Activated naive CD8-positive, alpha-beta T cell treated with anti-CD3 and anti-CD28 coated beads, Interleukin-2, amount 50 U/mL, for 24 hours (primary cell): ENCODE data around the gene TTC7B.

Experiments
- ATAC-seq: fragments of 150-1000 bp; cut with Tn5 transposase; one replicate; pipeline ENCODE4 v1.10.0; 2021
- DNase-seq: peaks from one replicate; pipeline ENCODE4 v3.0.0; 2021
- H3K27ac Mint-ChIP-seq: one replicate; pipeline ENCODE4 v1.8.0; 2021; ENCODE audit warnings: mild to moderate bottlenecking, mixed read lengths
- H3K27me3 Mint-ChIP-seq: one replicate; pipeline ENCODE4 v1.8.0; 2021; ENCODE audit warnings: mixed read lengths
- H3K36me3 Mint-ChIP-seq: one replicate; pipeline ENCODE4 v1.8.0; 2021; ENCODE audit warnings: low read depth, mixed read lengths
- H3K4me1 Mint-ChIP-seq: one replicate; pipeline ENCODE4 v1.8.0; 2021; ENCODE audit warnings: mixed read lengths
- H3K4me3 Mint-ChIP-seq: one replicate; pipeline ENCODE4 v1.8.0; 2021; ENCODE audit warnings: mild to moderate bottlenecking, moderate library complexity, mixed read lengths
- H3K9me3 Mint-ChIP-seq: one replicate; pipeline ENCODE4 v1.8.0; 2021; ENCODE audit warnings: mixed read lengths

TTC7B gene

GRCh38 chr14:90614696-90615516 lies 201.3 kb downstream of the TTC7B start:
- Mint-ChIP-seq H3K27me3 (no peaks in the 10 kb centered on the region), H3K4me1 (no peaks in the 10 kb centered on the region), H3K36me3 (no peaks in the 10 kb centered on the region), H3K4me3 (no peak overlapping the region), H3K27ac (no peak overlapping the region), H3K9me3 (no peaks in the 10 kb centered on the region)
- DNase-seq, result no peak
- ATAC-seq, result no peak

GRCh38 chr14:90613997-90614396 lies 202.2 kb downstream of the TTC7B start:
- H3K9me3 Mint-ChIP-seq, result no peaks in the 10 kb centered on the region

DNA sequence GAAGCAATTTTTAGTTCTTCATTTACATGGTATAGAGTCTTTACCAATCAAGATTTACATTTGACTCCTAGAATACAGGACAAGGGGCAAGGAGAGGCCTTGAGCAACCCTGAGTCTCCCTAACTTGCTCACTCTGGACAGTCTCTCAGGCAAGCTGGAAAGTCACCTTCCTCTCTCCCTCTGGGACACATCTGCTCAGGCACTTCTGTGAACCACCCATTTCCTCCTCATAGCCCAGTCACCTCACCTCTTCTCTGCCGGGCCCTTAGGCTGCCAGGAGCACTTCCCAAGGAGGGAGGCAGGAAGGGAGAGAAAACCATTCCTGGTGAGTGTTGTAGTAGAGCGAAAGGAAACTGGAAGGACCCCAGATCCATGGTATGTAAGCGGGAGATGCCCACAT lies 202.8 kb downstream of the TTC7B start:
- Mint-ChIP-seq H3K4me1 (peaks cover under 1% of the 10 kb centered on the region), H3K4me3 (no peak overlapping the region), H3K27ac (no peak overlapping the region), H3K36me3 (no peaks in the 10 kb centered on the region), H3K27me3 (peaks cover 2% of the 10 kb centered on the region), H3K9me3 (no peaks in the 10 kb centered on the region)
- DNase-seq (no peak), ATAC-seq (no peak)

More at GRCh38 chr14:90613997-90614396, 202.2 kb downstream of the TTC7B start:
- peaks cover under 1% of the 10 kb centered on the region for H3K27me3 Mint-ChIP-seq
- H3K36me3 Mint-ChIP-seq, result no peaks in the 10 kb centered on the region
- H3K4me3 Mint-ChIP-seq, result no peak overlapping the region
- no peak overlapping the region for H3K27ac Mint-ChIP-seq
- DNase-seq (no peak), ATAC-seq (no peak)
- H3K4me1 Mint-ChIP-seq, result no peaks in the 10 kb centered on the region

GRCh38 chr14:90612801-90613200 lies 203.4 kb downstream of the TTC7B start:
- DNase-seq (no peak), ATAC-seq (no peak)
- Mint-ChIP-seq H3K36me3 (no peaks in the 10 kb centered on the region), H3K4me1 (peaks cover 4% of the 10 kb centered on the region), H3K4me3 (no peak overlapping the region), H3K27ac (no peak overlapping the region), H3K9me3 (no peaks in the 10 kb centered on the region), H3K27me3 (peaks cover 2% of the 10 kb centered on the region)

DNA sequence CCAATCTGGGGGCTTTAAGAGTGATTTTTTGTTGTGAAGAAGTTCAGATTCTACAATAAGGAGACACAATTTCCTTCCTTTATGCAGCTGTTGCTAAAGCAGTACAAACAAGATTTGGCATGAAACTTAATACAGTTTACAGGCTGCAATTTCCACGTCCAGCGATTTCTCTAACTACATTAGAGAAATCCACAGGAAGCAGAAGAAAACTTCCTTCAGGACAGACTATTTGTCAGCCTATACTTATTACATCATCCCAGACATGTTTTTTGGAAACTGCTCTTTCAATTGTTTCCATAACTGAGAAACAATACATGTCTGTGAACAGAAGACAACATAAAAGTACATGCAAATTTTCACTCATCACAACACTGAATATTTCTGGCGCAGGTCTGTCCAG lies 204.3 kb downstream of the TTC7B start:
- DNase-seq (no peak), ATAC-seq (no peak)
- no peak overlapping the region for H3K4me3 Mint-ChIP-seq
- H3K27ac Mint-ChIP-seq, result no peak overlapping the region
- peaks cover 2% of the 10 kb centered on the region for H3K27me3 Mint-ChIP-seq
- H3K4me1 Mint-ChIP-seq, result peaks cover 4% of the 10 kb centered on the region
- H3K9me3 Mint-ChIP-seq, result no peaks in the 10 kb centered on the region
- H3K36me3 Mint-ChIP-seq, result no peaks in the 10 kb centered on the region

DNA sequence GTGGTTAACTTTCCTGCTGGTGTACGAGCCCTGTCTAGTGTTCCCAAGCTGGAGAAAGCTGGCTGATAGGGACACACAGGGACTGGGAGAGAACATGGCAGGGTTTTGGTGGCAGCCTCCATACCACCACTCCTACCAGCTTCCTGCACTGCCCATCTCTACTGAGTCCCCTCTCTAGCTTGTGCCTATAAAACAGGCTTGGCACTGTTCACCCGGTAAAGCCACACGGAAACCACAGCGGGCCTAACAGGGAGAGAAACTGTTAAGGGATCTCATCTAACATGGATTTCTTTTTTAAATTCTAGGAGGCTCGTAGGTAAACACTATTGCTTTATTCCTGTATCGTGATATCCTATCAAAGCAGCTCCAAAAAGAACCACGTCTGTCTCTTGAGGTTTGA lies 204.7 kb downstream of the TTC7B start:
- Mint-ChIP-seq H3K4me1 (peaks cover 4% of the 10 kb centered on the region), H3K9me3 (no peaks in the 10 kb centered on the region), H3K4me3 (no peak overlapping the region), H3K36me3 (no peaks in the 10 kb centered on the region), H3K27ac (no peak overlapping the region), H3K27me3 (peaks cover 2% of the 10 kb centered on the region)
- no peak for DNase-seq
- ATAC-seq, result no peak

- DNase-seq, result no peak
- Mint-ChIP-seq H3K27ac (no peak overlapping the region), H3K27me3 (peaks cover 2% of the 10 kb centered on the region), H3K4me3 (no peak overlapping the region), H3K4me1 (peaks cover 4% of the 10 kb centered on the region), H3K36me3 (no peaks in the 10 kb centered on the region), H3K9me3 (no peaks in the 10 kb centered on the region)
- no peak for ATAC-seq
These were observed 205.7 kb downstream of the TTC7B start for GRCh38 chr14:90610346-90611040.

DNA sequence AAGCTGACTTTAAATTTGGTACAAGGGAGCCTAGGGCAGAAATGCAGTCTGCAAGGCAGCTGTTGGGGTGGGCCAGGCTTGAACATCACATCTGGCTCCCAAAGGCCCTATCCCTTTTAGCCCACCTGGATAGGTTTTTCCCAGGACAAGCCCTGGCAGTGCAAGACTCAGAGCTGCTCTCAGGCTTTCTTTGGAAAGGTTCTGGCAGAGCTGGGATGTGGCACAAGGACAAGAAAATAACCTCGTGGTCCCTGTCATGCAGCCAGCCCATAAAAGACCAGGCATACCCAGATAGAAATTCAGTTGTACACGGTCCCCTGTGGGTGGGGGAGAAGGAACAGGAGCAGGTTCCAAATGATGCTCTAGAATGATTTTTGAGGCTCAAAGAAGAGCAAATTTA lies 206.9 kb downstream of the TTC7B start:
- Mint-ChIP-seq H3K27me3 (peaks cover 2% of the 10 kb centered on the region), H3K36me3 (no peaks in the 10 kb centered on the region), H3K4me3 (no peak overlapping the region), H3K9me3 (no peaks in the 10 kb centered on the region), H3K4me1 (peaks cover 4% of the 10 kb centered on the region), H3K27ac (no peak overlapping the region)
- DNase-seq, result no peak
- ATAC-seq, result no peak

GRCh38 chr14:90608929-90609341 lies 207.3 kb downstream of the TTC7B start:
- H3K27me3 Mint-ChIP-seq, result peaks cover 2% of the 10 kb centered on the region
- no peaks in the 10 kb centered on the region for H3K36me3 Mint-ChIP-seq
- H3K4me3 Mint-ChIP-seq, result no peak overlapping the region
- ATAC-seq (no peak), DNase-seq (no peak)
- H3K27ac Mint-ChIP-seq, result no peak overlapping the region
- no peaks in the 10 kb centered on the region for H3K9me3 Mint-ChIP-seq
- peaks cover 4% of the 10 kb centered on the region for H3K4me1 Mint-ChIP-seq

GRCh38 chr14:90608281-90608680 lies 207.9 kb downstream of the TTC7B start:
- H3K4me1 Mint-ChIP-seq, result peaks cover 4% of the 10 kb centered on the region
- no peaks in the 10 kb centered on the region for H3K9me3 Mint-ChIP-seq
- no peaks in the 10 kb centered on the region for H3K36me3 Mint-ChIP-seq
- no peak overlapping the region for H3K27ac Mint-ChIP-seq
- DNase-seq, result no peak
- H3K27me3 Mint-ChIP-seq, result peaks cover 2% of the 10 kb centered on the region
- peak; percentile 77 for ATAC-seq
- no peak overlapping the region for H3K4me3 Mint-ChIP-seq

DNA sequence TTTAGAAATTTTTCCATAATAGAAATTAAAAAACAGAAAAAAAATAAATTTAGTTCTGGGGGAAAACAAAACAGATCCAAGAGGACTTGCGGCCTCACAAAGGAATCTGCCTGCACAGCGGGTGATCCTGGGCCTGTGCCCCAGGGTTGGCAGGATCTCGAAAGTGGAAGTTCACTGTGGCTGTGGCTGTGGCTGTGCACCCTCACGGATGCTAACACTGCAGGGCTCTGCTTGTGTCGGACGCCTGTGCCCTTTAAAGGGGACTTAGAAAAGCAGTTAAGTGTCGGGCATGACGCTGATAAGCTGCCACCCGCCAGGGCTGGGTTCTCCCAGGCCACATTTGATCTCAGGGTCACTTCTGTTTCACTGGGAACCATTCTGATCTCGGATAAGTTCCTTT lies 209.1 kb downstream of the TTC7B start:
- no peak overlapping the region for H3K27ac Mint-ChIP-seq
- ATAC-seq (no peak), DNase-seq (no peak)
- H3K4me3 Mint-ChIP-seq, result no peak overlapping the region
- H3K9me3 Mint-ChIP-seq, result no peaks in the 10 kb centered on the region
- H3K27me3 Mint-ChIP-seq, result peaks cover 2% of the 10 kb centered on the region
- H3K4me1 Mint-ChIP-seq, result peaks cover 4% of the 10 kb centered on the region
- H3K36me3 Mint-ChIP-seq, result no peaks in the 10 kb centered on the region

DNA sequence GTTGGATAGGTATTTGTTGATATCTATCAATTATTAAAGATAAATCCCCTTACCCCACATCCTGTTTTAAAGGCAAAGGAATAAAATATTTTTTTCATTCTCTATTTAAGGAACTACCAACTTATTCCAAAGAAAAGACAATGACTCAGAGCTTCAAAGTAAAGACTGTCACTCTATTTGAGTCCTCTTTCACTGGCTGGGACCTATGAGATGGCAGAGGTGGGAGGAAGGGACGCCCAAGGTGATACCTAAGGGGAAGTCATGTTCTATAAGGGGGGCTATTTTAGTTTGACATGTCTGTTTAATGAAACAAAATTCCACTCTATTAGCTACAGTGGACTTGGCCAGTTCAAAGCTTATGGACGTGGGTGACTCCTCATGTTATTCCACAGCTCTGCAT lies 209.8 kb downstream of the TTC7B start:
- Mint-ChIP-seq H3K36me3 (no peaks in the 10 kb centered on the region), H3K27me3 (peaks cover 4% of the 10 kb centered on the region), H3K27ac (no peak overlapping the region), H3K9me3 (no peaks in the 10 kb centered on the region), H3K4me3 (no peak overlapping the region), H3K4me1 (peaks cover 4% of the 10 kb centered on the region)
- ATAC-seq (no peak), DNase-seq (no peak)

DNA sequence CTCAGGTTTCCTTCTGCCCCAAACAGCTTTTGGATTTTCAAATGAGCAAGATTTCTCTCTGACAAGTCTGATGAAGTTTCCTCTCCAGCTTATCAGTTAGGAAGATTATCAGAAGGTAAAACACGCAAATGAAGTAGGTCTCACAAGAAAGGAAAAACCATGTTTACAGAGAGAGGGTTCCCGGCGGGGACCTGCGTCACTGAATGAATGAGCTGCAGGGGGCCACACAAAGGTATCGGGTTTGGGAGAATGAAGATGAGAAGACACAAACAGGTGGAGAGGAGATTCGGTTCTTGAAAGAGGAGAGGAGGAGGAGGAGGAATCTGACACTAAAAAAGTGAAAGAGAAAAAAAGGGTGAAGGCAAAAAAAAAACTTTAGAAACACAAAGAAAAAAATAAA lies 210.8 kb downstream of the TTC7B start:
- Mint-ChIP-seq H3K9me3 (no peaks in the 10 kb centered on the region), H3K36me3 (no peaks in the 10 kb centered on the region), H3K4me3 (no peak overlapping the region), H3K4me1 (peaks cover 4% of the 10 kb centered on the region), H3K27me3 (peaks cover 5% of the 10 kb centered on the region), H3K27ac (no peak overlapping the region)
- ATAC-seq (no peak), DNase-seq (no peak)

- Mint-ChIP-seq H3K4me3 (no peak overlapping the region), H3K36me3 (no peaks in the 10 kb centered on the region), H3K27me3 (peaks cover 5% of the 10 kb centered on the region), H3K9me3 (no peaks in the 10 kb centered on the region), H3K27ac (no peak overlapping the region), H3K4me1 (peaks cover 4% of the 10 kb centered on the region)
- ATAC-seq (no peak), DNase-seq (no peak)
These were observed 211.9 kb downstream of the TTC7B start for GRCh38 chr14:90604356-90604755.

DNA sequence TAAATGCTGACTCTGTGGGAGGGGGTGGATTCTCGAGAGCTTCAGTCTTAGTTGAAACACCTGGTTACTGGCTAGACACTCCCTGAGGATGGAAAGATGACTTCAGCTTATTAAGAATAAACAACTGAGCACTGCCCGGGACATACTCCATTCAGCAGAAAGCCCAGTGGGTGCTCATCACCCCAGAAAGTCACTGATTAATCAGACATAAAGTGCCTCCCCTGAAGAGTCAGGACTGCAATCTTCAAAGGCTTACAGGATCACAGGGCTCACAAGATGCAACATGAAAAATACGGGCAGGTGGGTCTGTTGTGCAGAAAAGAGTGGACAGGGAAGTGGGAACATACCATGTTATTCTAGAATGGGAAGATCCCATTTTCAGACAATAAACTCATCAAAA lies 212.4 kb downstream of the TTC7B start:
- peaks cover 3% of the 10 kb centered on the region for H3K27me3 Mint-ChIP-seq
- no peak for DNase-seq
- no peak overlapping the region for H3K4me3 Mint-ChIP-seq
- no peaks in the 10 kb centered on the region for H3K9me3 Mint-ChIP-seq
- ATAC-seq, result no peak
- H3K27ac Mint-ChIP-seq, result no peak overlapping the region
- H3K36me3 Mint-ChIP-seq, result no peaks in the 10 kb centered on the region
- peaks cover 4% of the 10 kb centered on the region for H3K4me1 Mint-ChIP-seq
